SK-N-SH (cell line): ENCODE results near the gene NPAS3. TPM values are rescaled to one million over a fixed set of nuclear protein-coding genes. Genes with fewer than 3 reads are reported as not detected.

ENCODE experiments used
- CTCF ChIA-PET: fragments of 300-600, 350-600 bp; formaldehyde crosslinking; extraction: SDS; loops from one replicate; lab custom pipeline; 2021; lab: Yijun Ruan, JAX
- POLR2A ChIA-PET: fragments of 350-600 bp; sonication (Branson Sonifier 250); formaldehyde crosslinking; extraction: SDS; loops from one replicate; lab custom pipeline; 2020; ENCODE audit warnings: antibody characterized with exemption, inconsistent platforms; lab: Yijun Ruan, JAX
- DNase-seq: peaks from one replicate; pipeline ENCODE4 v3.0.0; 2012
- H2AFZ ChIP-seq: fragments of 200-600 bp; sonication (generic); 2 replicates; pipeline ENCODE4 v1.8.1; 2016; ENCODE audit warnings: antibody characterized with exemption, mild to moderate bottlenecking, low read depth
- H3F3A ChIP-seq: fragments of 200-600 bp; sonication (generic); replicated peaks from 2 replicates; pipeline ENCODE3; 2016; ENCODE audit warnings: antibody characterized with exemption, mild to moderate bottlenecking; ENCODE audit not compliant: insufficient read depth
- H3K27ac ChIP-seq, 2 experiments: fragments of 200-500 bp in 1 of 2; fragments of 200-600 bp in 1 of 2; sonication (Bioruptor generic) in 1 of 2; sonication (generic), shearing (Covaris generic) in 1 of 2; 2 replicates each; pipeline versions ENCODE4 v1.5.1 to v1.6.1; 2014 to 2016; ENCODE audit warnings: low read depth in 2 of 2, inconsistent platforms in 1 of 2, low read length in 1 of 2, mild to moderate bottlenecking in 1 of 2, mixed read lengths in 1 of 2
- H3K27me3 ChIP-seq: fragments of 200-600 bp; sonication (generic), shearing (Covaris generic); 2 replicates; pipeline ENCODE4 v1.6.1; 2016; ENCODE audit warnings: mixed run types; ENCODE audit not compliant: insufficient read depth
- H3K36me3 ChIP-seq, 2 experiments: fragments of 200-500 bp in 1 of 2; fragments of 200-600 bp in 1 of 2; sonication (Bioruptor generic) in 1 of 2; sonication (generic) in 1 of 2; replicated peaks in 1 of 2; 2 replicates each; pipeline versions ENCODE3 to v1.5.1; 2014 to 2016; ENCODE audit warnings: low read length in 1 of 2, mild to moderate bottlenecking in 1 of 2; ENCODE audit not compliant: insufficient read depth in 2 of 2, control insufficient read depth in 1 of 2
- H3K4me1 ChIP-seq, 2 experiments: fragments of 200-500 bp in 1 of 2; fragments of 200-600 bp in 1 of 2; sonication (Bioruptor generic) in 1 of 2; sonication (generic), shearing (Covaris generic) in 1 of 2; 2 replicates each; pipeline versions ENCODE4 v1.5.1 to v1.6.1; 2014 to 2016; ENCODE audit warnings: low read depth in 1 of 2, low read length in 1 of 2, mixed run types in 1 of 2; ENCODE audit not compliant: insufficient read depth in 2 of 2, control insufficient read depth in 1 of 2
- H3K4me2 ChIP-seq: fragments of 200-600 bp; sonication (generic), shearing (Covaris generic); 2 replicates; pipeline ENCODE4 v1.6.1; 2017; ENCODE audit warnings: mixed run types
- H3K4me3 ChIP-seq, 2 experiments: fragments of 200-500 bp in 1 of 2; fragments of 200-600 bp in 1 of 2; sonication (Bioruptor generic) in 1 of 2; sonication (generic), shearing (Covaris generic) in 1 of 2; 2 replicates each; pipeline versions ENCODE4 v1.5.1 to v1.8.1; 2014 to 2016; ENCODE audit warnings: low read depth in 2 of 2, inconsistent platforms in 1 of 2, low read length in 1 of 2, mild to moderate bottlenecking in 1 of 2, mixed read lengths in 1 of 2, moderate library complexity in 1 of 2
- H3K79me2 ChIP-seq: fragments of 200-600 bp; sonication (generic); 2 replicates; pipeline ENCODE4 v1.8.1; 2017; ENCODE audit warnings: mild to moderate bottlenecking; ENCODE audit not compliant: insufficient read depth
- H3K9ac ChIP-seq: fragments of 200-600 bp; sonication (generic); 2 replicates; pipeline ENCODE4 v1.6.1; 2017; ENCODE audit warnings: mixed run types
- H3K9me2 ChIP-seq: fragments of 200-600 bp; sonication (generic); 2 replicates; pipeline ENCODE4 v1.6.1; 2017; ENCODE audit warnings: mixed run types
- H3K9me3 ChIP-seq: fragments of 200-600 bp; sonication (generic); 2 replicates; pipeline ENCODE4 v1.6.1; 2017; ENCODE audit warnings: mixed run types, mild to moderate bottlenecking, moderate library complexity
- H4K20me1 ChIP-seq: fragments of 200-600 bp; sonication (generic); 2 replicates; pipeline ENCODE4 v1.6.1; 2017; ENCODE audit warnings: mild to moderate bottlenecking, mixed run types; ENCODE audit not compliant: insufficient read depth
- CHD2 ChIP-seq: fragments of 150-350 bp; IDR thresholded peaks from 2 replicates; pipeline ENCODE4 v1.6.1; 2018; ENCODE audit warnings: low read length; ENCODE audit not compliant: partially characterized antibody
- EP300 ChIP-seq, 2 experiments: IDR thresholded peaks; 2 replicates each; pipeline versions ENCODE4 v1.4.0 to v1.6.1; 2012; ENCODE audit warnings: borderline replicate concordance in 1 of 2, low read depth in 1 of 2, low read length in 1 of 2
- EZH2phosphoT487 ChIP-seq: fragments of 200-600 bp; sonication (generic); IDR thresholded peaks from 2 replicates; pipeline ENCODE4 v1.6.1; 2017; ENCODE audit warnings: low read depth, mixed run types, mild to moderate bottlenecking, antibody characterized with exemption, moderate library complexity, borderline replicate concordance
- FOSL2 ChIP-seq: IDR thresholded peaks from 2 replicates; pipeline ENCODE4 v1.4.0; 2012; ENCODE audit warnings: low read depth, mild to moderate bottlenecking, moderate library complexity, borderline replicate concordance
- FOXJ3 ChIP-seq: sonication (generic); formaldehyde crosslinking; IDR thresholded peaks from 2 replicates; pipeline ENCODE4 v1.5.1; 2020; ENCODE audit warnings: mild to moderate bottlenecking, missing genetic modification reagents
- JUND ChIP-seq: IDR thresholded peaks from 2 replicates; pipeline ENCODE4 v1.4.0; 2012
- MEF2A ChIP-seq: IDR thresholded peaks from 2 replicates; pipeline ENCODE4 v1.4.0; 2012; ENCODE audit warnings: low read depth, borderline replicate concordance
- MXI1 ChIP-seq: IDR thresholded peaks from 2 replicates; pipeline ENCODE4 v1.6.1; 2012; ENCODE audit warnings: mild to moderate bottlenecking, low read depth, low read length, improper control_type of control experiment
- NFIC ChIP-seq: IDR thresholded peaks from 2 replicates; pipeline ENCODE4 v1.4.0; 2012; ENCODE audit warnings: borderline replicate concordance
- NRF1 ChIP-seq: IDR thresholded peaks from 2 replicates; pipeline ENCODE4 v1.6.1; 2012; ENCODE audit warnings: low read depth, mild to moderate bottlenecking, low read length
- POLR2AphosphoS5 ChIP-seq: IDR thresholded peaks from 2 replicates; pipeline ENCODE4 v1.6.1; 2012; ENCODE audit warnings: low read depth, low read length
- RCOR1 ChIP-seq: fragments of 150-350 bp; IDR thresholded peaks from 2 replicates; pipeline ENCODE4 v1.6.1; 2017; ENCODE audit warnings: antibody characterized with exemption, low read length
- REST ChIP-seq: IDR thresholded peaks from 2 replicates; pipeline ENCODE4 v1.6.1; 2012; ENCODE audit warnings: mild to moderate bottlenecking, low read depth, low read length, moderate library complexity
- RXRA ChIP-seq: IDR thresholded peaks from 2 replicates; pipeline ENCODE4 v1.4.0; 2012; ENCODE audit warnings: low read depth, mild to moderate bottlenecking, borderline replicate concordance
- TCF12 ChIP-seq: IDR thresholded peaks from 2 replicates; pipeline ENCODE4 v1.4.0; 2012
- TEAD4 ChIP-seq: IDR thresholded peaks from 2 replicates; pipeline ENCODE4 v1.4.0; 2012; ENCODE audit warnings: mild to moderate bottlenecking, borderline replicate concordance; ENCODE audit not compliant: insufficient read depth
- USF2 ChIP-seq: fragments of 150-350 bp; IDR thresholded peaks from 2 replicates; pipeline ENCODE4 v1.6.1; 2017; ENCODE audit warnings: antibody characterized with exemption, low read length, low read depth, borderline replicate concordance
- ZBTB33 ChIP-seq: IDR thresholded peaks from 2 replicates; pipeline ENCODE4 v1.4.0; 2012; ENCODE audit warnings: low read depth, borderline replicate concordance
- WGBS: methylation state at CpG from one replicate; pipeline ENCODE4 v1.1.6; 2017; ENCODE audit warnings: low lambda C conversion rate; 5-methylcytosine and 5-hydroxymethylcytosine counted together
- polyA plus RNA-seq, 3 experiments: library from polyadenylated mRNA; depleted of rRNA; stranded (reverse); fragments of >200 nt; gene quantifications; 2 replicates each; pipeline ENCODE4 v1.2.3, GENCODE V29; 2012
- TF ChIP-seq, protein P1 (sequence below): IDR thresholded peaks from 2 replicates; pipeline ENCODE4; 2012
- TF ChIP-seq, protein P2 (sequence below): IDR thresholded peaks from 2 replicates; pipeline ENCODE4 v1.4.0; 2012; ENCODE audit warnings: low read depth
- TF ChIP-seq, protein P3 (sequence below): fragments of 200-600 bp; sonication (generic); IDR thresholded peaks from 2 replicates; pipeline ENCODE4 v1.6.1; 2017; ENCODE audit warnings: antibody characterized with exemption, mild to moderate bottlenecking, moderate library complexity

NPAS3 gene
- polyA plus RNA-seq, 1 of the 3 experiments (the other 2 are of a cell fraction), result 4.3 TPM

DNA sequence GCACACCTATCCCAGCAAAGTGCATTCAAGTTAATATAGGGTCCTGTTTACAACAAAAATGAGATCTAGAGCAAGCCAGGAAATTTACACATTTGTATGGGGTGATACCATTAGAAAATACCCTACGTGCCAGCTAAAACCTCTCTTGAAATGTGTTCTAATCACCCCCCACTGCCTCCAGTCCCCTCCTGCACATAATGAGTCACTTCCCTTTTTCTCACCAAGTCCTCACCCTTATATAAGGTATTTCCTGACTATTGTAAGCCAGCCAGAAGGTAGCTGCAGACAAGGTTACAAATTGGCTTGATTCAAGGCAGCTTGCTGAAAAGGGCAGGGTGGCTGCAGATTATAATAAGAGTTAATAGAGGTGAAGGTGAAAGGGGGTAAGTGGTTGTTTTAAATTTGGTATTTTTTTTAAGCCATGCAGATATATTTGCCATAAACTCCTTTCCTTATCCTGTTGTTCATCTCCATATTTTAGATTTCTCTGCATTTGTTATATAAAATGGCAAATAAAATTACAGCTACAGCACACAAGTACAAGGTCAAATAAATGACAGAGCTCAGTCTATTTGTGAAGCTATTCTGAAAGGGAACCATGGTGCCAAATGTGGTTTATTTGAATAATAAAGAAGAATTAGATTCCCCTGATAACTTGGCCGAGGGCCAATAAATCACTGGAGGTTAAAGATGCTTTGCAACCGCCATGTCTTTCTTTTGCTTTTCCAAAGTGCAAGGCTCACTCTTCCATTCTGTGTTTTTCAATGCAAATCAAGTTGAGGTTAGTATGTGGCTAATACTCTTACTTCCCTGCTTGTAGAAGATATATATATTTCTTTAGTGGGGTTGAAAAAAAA is 626.3 kb downstream of the NPAS3 start:
- H3K9ac ChIP-seq, result peak overlapping the region; percentile 12; the same call in 1 of the 2 replicates
- POLR2A ChIA-PET, result interaction anchor here (0.6 kb wide), 2 partner anchors 61 to 626 kb away, joined by 3 to 5 read pairs; partner anchors contain the start of gene NPAS3
- H3F3A ChIP-seq, result peaks cover 23% of the 10 kb centered on the region
- H3K79me2 ChIP-seq, result no peaks in the 10 kb centered on the region
- WGBS, result 26% methylated on average over 3 of the region's 3 CpGs
- no peak overlapping the region for H2AFZ ChIP-seq
- H3K27me3 ChIP-seq, result no peaks in the 10 kb centered on the region
- H4K20me1 ChIP-seq, result no peaks in the 10 kb centered on the region
- TF ChIP-seq, protein P1, sequence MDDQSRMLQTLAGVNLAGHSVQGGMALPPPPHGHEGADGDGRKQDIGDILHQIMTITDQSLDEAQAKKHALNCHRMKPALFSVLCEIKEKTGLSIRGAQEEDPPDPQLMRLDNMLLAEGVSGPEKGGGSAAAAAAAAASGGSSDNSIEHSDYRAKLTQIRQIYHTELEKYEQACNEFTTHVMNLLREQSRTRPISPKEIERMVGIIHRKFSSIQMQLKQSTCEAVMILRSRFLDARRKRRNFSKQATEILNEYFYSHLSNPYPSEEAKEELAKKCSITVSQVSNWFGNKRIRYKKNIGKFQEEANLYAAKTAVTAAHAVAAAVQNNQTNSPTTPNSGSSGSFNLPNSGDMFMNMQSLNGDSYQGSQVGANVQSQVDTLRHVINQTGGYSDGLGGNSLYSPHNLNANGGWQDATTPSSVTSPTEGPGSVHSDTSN, result peak; percentile 74; the same call in 1 of the 2 replicates
- no peak for TF ChIP-seq RCOR1
- TF ChIP-seq REST, result no peak
- no peak for TF ChIP-seq NRF1
- TF ChIP-seq JUND, result peak; percentile 91
- TF ChIP-seq EZH2phosphoT487, result no peak
- TF ChIP-seq MEF2A, result peak; percentile 45; the same call in 1 of the 2 replicates
- TF ChIP-seq TEAD4, result peak; percentile 73
- TF ChIP-seq, protein P2, sequence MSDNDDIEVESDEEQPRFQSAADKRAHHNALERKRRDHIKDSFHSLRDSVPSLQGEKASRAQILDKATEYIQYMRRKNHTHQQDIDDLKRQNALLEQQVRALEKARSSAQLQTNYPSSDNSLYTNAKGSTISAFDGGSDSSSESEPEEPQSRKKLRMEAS, result no peak
- no peak for TF ChIP-seq USF2
- peak; percentile 89 for TF ChIP-seq TCF12
- peak; percentile 90 for TF ChIP-seq FOSL2
- peak; percentile 23 to 94; a peak in 2 of 4 replicates for TF ChIP-seq EP300 (IDR thresholded peaks at IDR 0.05; ENCODE audit: borderline replicate concordance in 1 of 2, low read depth in 1 of 2, low read length in 1 of 2)
- peak; percentile 85 for TF ChIP-seq NFIC
- no peak for TF ChIP-seq FOXJ3 (CRISPR knock-in tag)
- TF ChIP-seq MXI1, result no peak
- TF ChIP-seq ZBTB33, result 0 out of 2 replicates have a peak, but pooled peaks have one; percentile 29
- TF ChIP-seq RXRA, result peak; percentile 68; the same call in 1 of the 2 replicates
- no peak for TF ChIP-seq CHD2
- peak; percentile 62; the same call in 1 of the 2 replicates for TF ChIP-seq POLR2AphosphoS5
- TF ChIP-seq, protein P3, sequence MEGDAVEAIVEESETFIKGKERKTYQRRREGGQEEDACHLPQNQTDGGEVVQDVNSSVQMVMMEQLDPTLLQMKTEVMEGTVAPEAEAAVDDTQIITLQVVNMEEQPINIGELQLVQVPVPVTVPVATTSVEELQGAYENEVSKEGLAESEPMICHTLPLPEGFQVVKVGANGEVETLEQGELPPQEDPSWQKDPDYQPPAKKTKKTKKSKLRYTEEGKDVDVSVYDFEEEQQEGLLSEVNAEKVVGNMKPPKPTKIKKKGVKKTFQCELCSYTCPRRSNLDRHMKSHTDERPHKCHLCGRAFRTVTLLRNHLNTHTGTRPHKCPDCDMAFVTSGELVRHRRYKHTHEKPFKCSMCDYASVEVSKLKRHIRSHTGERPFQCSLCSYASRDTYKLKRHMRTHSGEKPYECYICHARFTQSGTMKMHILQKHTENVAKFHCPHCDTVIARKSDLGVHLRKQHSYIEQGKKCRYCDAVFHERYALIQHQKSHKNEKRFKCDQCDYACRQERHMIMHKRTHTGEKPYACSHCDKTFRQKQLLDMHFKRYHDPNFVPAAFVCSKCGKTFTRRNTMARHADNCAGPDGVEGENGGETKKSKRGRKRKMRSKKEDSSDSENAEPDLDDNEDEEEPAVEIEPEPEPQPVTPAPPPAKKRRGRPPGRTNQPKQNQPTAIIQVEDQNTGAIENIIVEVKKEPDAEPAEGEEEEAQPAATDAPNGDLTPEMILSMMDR, result no peak
- TF ChIP-seq, all 33 proteins: peak for 11
- Histone ChIP-seq H3K4me1 (peaks cover 24 to 60% of the 10 kb centered on the region in 2 experiments), H3K4me2 (0 out of 2 replicates have a peak overlapping the region, but pooled peaks have one; percentile 26), H3K27ac (peak overlapping the region; percentile 58 to 67; a peak in 3 of 4 replicates), H3K36me3 (no peaks in the 10 kb centered on the region), H3K9me2 (no peaks in the 10 kb centered on the region), H3K9me3 (no peaks in the 10 kb centered on the region), H3K4me3 (no peak overlapping the region; a peak in 1 of 4 replicates)
- no peak for DNase-seq
- CTCF ChIA-PET, result interaction anchor here (0.7 to 1.1 kb wide), 3 partner anchors 30 to 202 kb away, joined by 3 to 4 read pairs (median 3); no protein-coding TSS in a partner anchor
